Measurements from ENCODE around the gene CD19. TPM values are rescaled to one million over a fixed set of nuclear protein-coding genes. Genes with fewer than 3 reads are reported as not detected.

Gene CD19
- total RNA-seq, 2 experiments from 2014 or later: 0.29 TPM; not detected in 1

- no peaks in the 10 kb centered on the region for H3K27me3 Mint-ChIP-seq
- peak within 1 kb of the TSS; percentile 98 for H3K27ac Mint-ChIP-seq
- DNase-seq: peak; percentile 89
- peaks cover 12% of the 10 kb centered on the region for H3K9me3 Mint-ChIP-seq
- H3K4me1 Mint-ChIP-seq (ENCODE audit: low read depth): peaks cover 39% of the 10 kb centered on the region
- peaks cover 72% of the 10 kb centered on the region for H3K36me3 Mint-ChIP-seq
- POLR2A ChIA-PET: interaction anchor here (0.6 to 1.6 kb wide), 5 partner anchors 11 to 91 kb away, joined by 3 to 10 read pairs (median 4); partner anchors contain the start of gene SPNS1
- peak within 1 kb of the TSS; percentile 100 for H3K4me3 Mint-ChIP-seq
- intact Hi-C loops (cut with micrococcal nuclease): loop anchor here (1.0 kb wide), 1 partner anchor 10 kb away; the partner anchor contains the start of gene SPNS1
- CTCF ChIA-PET: interaction anchor here (0.8 to 4.9 kb wide), 4 partner anchors 7 to 824 kb away, joined by 3 to 31 read pairs (median 3); partner anchors contain the start of gene SPNS1
These were observed 52.9 kb downstream of the CD19 start, which contains the start of gene LAT for GRCh38 chr16:28984619-28985135. Gene LAT, plus strand, starts transcription at chr16:28985052. Its CDS starts 366 bp downstream, at chr16:28985418.

DNA sequence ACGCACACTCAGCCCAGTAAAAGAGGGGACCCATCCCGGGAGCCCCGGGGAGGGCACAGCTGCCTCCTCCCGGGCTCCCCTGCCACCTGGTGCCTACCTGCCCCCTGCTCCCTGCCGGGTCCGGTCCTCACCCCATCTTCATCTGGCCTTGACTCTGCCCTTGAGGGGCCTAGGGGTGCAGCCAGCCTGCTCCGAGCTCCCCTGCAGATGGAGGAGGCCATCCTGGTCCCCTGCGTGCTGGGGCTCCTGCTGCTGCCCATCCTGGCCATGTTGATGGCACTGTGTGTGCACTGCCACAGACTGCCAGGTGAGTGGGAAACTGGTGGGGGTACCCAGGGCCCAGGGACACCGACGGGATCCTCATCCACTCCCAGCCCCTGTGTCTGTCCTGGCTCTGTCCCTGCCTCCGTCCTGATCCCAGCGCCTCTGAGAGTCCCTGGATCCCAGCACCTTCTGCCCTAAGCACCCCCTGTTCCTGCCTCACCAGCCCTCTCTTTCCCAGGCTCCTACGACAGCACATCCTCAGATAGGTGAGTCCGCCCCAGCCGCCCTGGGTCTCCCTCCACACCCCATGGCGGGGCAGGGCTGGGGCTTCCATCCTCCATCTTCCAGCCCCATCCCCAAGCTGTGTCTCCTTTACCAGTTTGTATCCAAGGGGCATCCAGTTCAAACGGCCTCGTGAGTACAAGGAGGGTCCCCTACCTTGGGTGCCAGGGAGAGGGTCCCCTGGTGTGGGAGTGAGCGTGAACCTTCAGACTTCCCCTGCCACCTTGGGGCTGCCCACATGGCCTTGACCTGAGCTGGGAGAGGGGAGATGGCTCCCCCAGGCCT, 53.7 kb downstream of the CD19 start:
- ChIA-PET CTCF (interaction anchor here (0.5 to 4.9 kb wide), 6 partner anchors 8 to 823 kb away, joined by 3 to 31 read pairs (median 3); partner anchors contain the start of gene SPNS1), POLR2A (interaction anchor here (0.6 to 1.6 kb wide), 5 partner anchors 11 to 90 kb away, joined by 3 to 10 read pairs (median 4); partner anchors contain the start of gene SPNS1)
- peaks cover 12% of the 10 kb centered on the region for H3K9me3 Mint-ChIP-seq
- no peaks in the 10 kb centered on the region for H3K27me3 Mint-ChIP-seq
- peak overlapping the region; percentile 98 for H3K27ac Mint-ChIP-seq
- peaks cover 46% of the 10 kb centered on the region for H3K4me1 Mint-ChIP-seq (ENCODE audit: low read depth)
- H3K4me3 Mint-ChIP-seq: peak overlapping the region; percentile 100
- intact Hi-C loops (cut with micrococcal nuclease): loop anchor here (1.0 kb wide), 1 partner anchor 11 kb away; the partner anchor contains the start of gene SPNS1
- H3K36me3 Mint-ChIP-seq: peaks cover 78% of the 10 kb centered on the region
- DNase-seq: peak; percentile 44

DNA sequence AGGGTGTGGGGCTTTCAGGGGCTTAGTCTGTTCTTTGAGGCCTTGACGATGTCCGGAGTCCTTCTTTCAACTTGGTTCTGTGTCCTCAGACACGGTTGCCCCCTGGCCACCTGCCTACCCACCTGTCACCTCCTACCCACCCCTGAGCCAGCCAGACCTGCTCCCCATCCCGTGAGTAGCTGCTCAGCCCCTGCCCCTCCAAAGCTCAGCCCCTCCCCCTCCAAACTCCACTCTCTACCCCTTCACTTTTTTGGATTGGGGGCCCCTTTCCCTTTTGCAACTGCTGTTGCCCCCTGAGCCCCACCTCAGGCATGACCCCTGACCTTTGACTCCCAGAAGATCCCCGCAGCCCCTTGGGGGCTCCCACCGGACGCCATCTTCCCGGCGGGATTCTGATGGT, 54.3 kb downstream of the CD19 start:
- Mint-ChIP-seq H3K36me3 (peaks cover 80% of the 10 kb centered on the region), H3K9me3 (peaks cover 12% of the 10 kb centered on the region), H3K27me3 (no peaks in the 10 kb centered on the region), H3K4me1 (ENCODE audit: low read depth) (peaks cover 52% of the 10 kb centered on the region), H3K4me3 (peak overlapping the region; percentile 100), H3K27ac (peak overlapping the region; percentile 98)
- POLR2A ChIA-PET: interaction anchor here (1.0 to 1.6 kb wide), 2 partner anchors 12 to 89 kb away, joined by 5 to 10 read pairs; partner anchors contain the start of gene SPNS1
- DNase-seq: peak; percentile 25
- intact Hi-C loops (cut with micrococcal nuclease): no loop called here
- CTCF ChIA-PET: interaction anchor here (2.6 to 4.9 kb wide), 2 partner anchors 8 to 12 kb away, joined by 13 to 31 read pairs; partner anchors contain the start of gene SPNS1

DNA sequence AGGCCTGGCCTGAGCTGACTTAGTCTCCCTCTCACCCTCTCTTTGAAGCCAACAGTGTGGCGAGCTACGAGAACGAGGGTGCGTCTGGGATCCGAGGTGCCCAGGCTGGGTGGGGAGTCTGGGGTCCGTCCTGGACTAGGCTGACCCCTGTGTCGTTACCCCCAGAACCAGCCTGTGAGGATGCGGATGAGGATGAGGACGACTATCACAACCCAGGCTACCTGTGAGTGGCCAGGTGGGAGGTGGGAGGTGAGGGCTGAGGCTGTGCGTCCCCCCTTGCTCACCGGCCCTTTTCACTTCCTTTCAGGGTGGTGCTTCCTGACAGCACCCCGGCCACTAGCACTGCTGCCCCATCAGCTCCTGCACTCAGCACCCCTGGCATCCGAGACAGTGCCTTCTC, 54.7 kb downstream of the CD19 start:
- H3K4me1 Mint-ChIP-seq (ENCODE audit: low read depth): peaks cover 57% of the 10 kb centered on the region
- ChIA-PET POLR2A (interaction anchor here (1.0 to 1.6 kb wide), 6 partner anchors 12 to 164 kb away, joined by 3 to 10 read pairs (median 4); partner anchors contain the start of genes ATXN2L and SPNS1), CTCF (interaction anchor here (2.6 to 4.9 kb wide), 2 partner anchors 9 to 13 kb away, joined by 13 to 31 read pairs; partner anchors contain the start of gene SPNS1)
- H3K4me3 Mint-ChIP-seq: peak overlapping the region; percentile 100
- H3K9me3 Mint-ChIP-seq: peaks cover 12% of the 10 kb centered on the region
- H3K36me3 Mint-ChIP-seq: peaks cover 82% of the 10 kb centered on the region
- peak overlapping the region; percentile 98 for H3K27ac Mint-ChIP-seq
- DNase-seq: peak; percentile 44
- intact Hi-C loops (cut with micrococcal nuclease): no loop called here
- H3K27me3 Mint-ChIP-seq: no peaks in the 10 kb centered on the region

DNA sequence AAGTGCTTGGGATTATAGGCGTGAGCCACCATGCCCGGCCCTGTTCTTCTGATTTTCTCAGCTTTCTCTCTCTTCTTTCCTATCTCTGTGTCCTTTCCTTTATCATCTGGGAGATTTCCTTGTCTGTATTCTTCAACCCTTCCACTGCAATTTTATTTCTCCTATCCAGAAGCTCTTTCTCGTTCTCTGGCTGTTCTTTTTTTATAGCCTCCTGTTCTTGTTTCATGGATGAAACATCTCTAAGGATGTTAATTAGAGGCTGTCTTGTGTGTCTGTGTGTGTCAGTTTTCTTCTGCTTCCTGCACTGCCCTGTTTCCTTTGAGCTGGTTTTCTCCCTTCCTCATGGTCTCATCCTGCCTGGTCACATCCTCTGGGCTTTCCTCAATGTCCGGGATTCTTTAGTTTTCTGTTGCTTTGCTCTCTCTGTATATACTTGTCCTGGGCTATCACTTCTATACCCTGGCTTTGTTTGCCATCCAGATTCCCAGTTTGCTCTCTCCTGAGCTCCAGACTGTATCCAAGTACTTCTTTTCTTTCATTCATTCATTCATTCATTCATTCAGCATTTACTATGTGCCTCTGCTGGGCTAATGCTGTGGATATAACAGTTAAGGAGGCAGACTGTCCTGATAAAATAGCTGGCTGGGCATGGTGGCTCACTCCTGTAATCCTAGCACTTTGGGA, 55.5 kb downstream of the CD19 start:
- POLR2A ChIA-PET: interaction anchor here (1.0 to 1.9 kb wide), 6 partner anchors 14 to 165 kb away, joined by 3 to 6 read pairs (median 4); partner anchors contain the start of gene ATXN2L
- CTCF ChIA-PET: interaction anchor here (2.6 to 4.9 kb wide), 2 partner anchors 10 to 14 kb away, joined by 13 to 31 read pairs; partner anchors contain the start of gene SPNS1
- Mint-ChIP-seq H3K4me1 (ENCODE audit: low read depth) (peaks cover 61% of the 10 kb centered on the region), H3K36me3 (peaks cover 82% of the 10 kb centered on the region), H3K27me3 (no peaks in the 10 kb centered on the region), H3K27ac (peak overlapping the region; percentile 98), H3K9me3 (peaks cover 7% of the 10 kb centered on the region), H3K4me3 (peak overlapping the region; percentile 100)
- no peak for DNase-seq
- intact Hi-C loops (cut with micrococcal nuclease): no loop called here

Other genes starting within 250 kb of the CD19 start
- gene EIF3C, start 220.5 kb upstream of the CD19 start, total RNA-seq: 100 to 1,000 TPM; 795 to 817 TPM
- under 1 TPM; 0.52 to 0.58 TPM for gene NPIPB9, start 180.2 kb upstream of the CD19 start, total RNA-seq
- gene ATXN2L, start 109.0 kb upstream of the CD19 start, total RNA-seq: 100 to 1,000 TPM; 260 to 277 TPM
- 100 to 1,000 TPM; 221 TPM for gene TUFM, start 85.6 kb upstream of the CD19 start, total RNA-seq
- gene SH2B1, start 68.1 kb upstream of the CD19 start, total RNA-seq: 10 to 100 TPM; 32.3 to 34.9 TPM
- 1 to 10 TPM; 3.3 to 3.8 TPM for gene ATP2A1, start 53.5 kb upstream of the CD19 start, total RNA-seq
- gene RABEP2, start 6.7 kb upstream of the CD19 start, total RNA-seq: 10 to 100 TPM; 11.3 to 12.0 TPM
- 10 to 100 TPM; 57.7 to 64.6 TPM for gene NFATC2IP, start 19.0 kb downstream of the CD19 start, total RNA-seq
- 10 to 100 TPM; 11.3 to 12.0 TPM for gene SPNS1, start 42.8 kb downstream of the CD19 start, total RNA-seq
- 100 to 1,000 TPM; 250 to 276 TPM for gene LAT, start 53.1 kb downstream of the CD19 start, total RNA-seq